Epithelial cell of proximal tubule (primary cell): Measurements from ENCODE around the gene IL20RA. TPM values are rescaled to one million over a fixed set of nuclear protein-coding genes. Genes with fewer than 3 reads are reported as not detected.

ENCODE experiments used
- DNase-seq: peaks from one replicate; pipeline ENCODE4 v3.0.0-alpha.2; 2011; ENCODE audit warnings: low read depth
- H3K4me3 ChIP-seq: 2 replicates; pipeline ENCODE4 v1.5.1; 2011; ENCODE audit warnings: low read depth, mild to moderate bottlenecking, low read length
- total RNA-seq: library from RNA; depleted of rRNA; stranded (reverse); fragments of >200 nt; gene quantifications from 2 replicates; pipeline ENCODE4 v1.2.3, GENCODE V29; 2015
- TF ChIP-seq, protein P1 (sequence below): conservative IDR thresholded peaks from 2 replicates; pipeline ENCODE4 v1.5.1; 2012; ENCODE audit warnings: low read depth, mild to moderate bottlenecking, low read length

IL20RA gene, protein sequence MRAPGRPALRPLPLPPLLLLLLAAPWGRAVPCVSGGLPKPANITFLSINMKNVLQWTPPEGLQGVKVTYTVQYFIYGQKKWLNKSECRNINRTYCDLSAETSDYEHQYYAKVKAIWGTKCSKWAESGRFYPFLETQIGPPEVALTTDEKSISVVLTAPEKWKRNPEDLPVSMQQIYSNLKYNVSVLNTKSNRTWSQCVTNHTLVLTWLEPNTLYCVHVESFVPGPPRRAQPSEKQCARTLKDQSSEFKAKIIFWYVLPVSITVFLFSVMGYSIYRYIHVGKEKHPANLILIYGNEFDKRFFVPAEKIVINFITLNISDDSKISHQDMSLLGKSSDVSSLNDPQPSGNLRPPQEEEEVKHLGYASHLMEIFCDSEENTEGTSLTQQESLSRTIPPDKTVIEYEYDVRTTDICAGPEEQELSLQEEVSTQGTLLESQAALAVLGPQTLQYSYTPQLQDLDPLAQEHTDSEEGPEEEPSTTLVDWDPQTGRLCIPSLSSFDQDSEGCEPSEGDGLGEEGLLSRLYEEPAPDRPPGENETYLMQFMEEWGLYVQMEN
- total RNA-seq: 0.22 TPM in 1 of 2 replicates, not detected in the other

DNA sequence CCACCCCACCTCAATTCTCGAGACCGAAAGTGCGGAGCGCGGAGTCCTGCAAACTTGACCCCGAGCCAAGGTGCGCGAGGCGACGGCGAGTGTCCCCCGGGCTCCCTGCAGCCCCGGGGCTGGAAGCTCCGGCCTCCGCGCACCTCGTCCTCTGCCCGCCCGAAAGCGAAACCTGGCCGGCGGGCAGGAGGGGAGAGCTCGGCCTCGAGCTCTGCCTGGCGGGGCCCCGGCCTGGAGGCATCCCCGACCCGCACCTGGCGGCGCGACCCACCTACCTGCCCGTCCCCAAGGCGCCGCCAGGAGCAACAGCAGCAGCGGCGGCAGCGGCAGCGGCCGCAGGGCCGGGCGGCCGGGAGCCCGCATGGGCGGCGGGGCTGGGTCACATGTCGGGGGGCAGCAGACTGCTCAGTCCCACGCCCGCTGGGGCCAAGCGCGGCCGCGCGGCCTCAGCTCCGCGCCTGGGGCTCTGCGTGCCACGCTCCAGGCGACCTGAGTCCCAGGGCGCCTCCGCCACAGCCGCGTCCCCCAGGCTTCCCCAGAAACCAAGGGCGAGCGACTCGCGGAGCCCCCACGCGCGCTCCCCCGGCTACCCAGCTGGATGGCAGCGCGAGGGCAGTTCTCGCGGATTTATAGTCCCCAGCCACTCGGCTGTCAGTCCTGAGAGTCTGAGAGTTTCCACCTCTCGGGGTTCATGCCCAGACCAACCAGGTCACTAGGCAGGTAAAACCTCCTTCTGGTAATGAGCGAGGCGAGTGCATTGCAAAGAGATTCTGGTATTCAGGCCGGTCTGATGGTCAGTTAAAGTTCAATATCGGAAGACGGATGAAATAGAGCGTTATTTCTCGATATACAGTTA is at the start of gene IL20RA:
TSS of gene IL20RA (minus strand) at position 600 of the 856 bp plus-strand sequence. CDS start at position 363, 237 bp downstream.
- TF ChIP-seq, protein P1, sequence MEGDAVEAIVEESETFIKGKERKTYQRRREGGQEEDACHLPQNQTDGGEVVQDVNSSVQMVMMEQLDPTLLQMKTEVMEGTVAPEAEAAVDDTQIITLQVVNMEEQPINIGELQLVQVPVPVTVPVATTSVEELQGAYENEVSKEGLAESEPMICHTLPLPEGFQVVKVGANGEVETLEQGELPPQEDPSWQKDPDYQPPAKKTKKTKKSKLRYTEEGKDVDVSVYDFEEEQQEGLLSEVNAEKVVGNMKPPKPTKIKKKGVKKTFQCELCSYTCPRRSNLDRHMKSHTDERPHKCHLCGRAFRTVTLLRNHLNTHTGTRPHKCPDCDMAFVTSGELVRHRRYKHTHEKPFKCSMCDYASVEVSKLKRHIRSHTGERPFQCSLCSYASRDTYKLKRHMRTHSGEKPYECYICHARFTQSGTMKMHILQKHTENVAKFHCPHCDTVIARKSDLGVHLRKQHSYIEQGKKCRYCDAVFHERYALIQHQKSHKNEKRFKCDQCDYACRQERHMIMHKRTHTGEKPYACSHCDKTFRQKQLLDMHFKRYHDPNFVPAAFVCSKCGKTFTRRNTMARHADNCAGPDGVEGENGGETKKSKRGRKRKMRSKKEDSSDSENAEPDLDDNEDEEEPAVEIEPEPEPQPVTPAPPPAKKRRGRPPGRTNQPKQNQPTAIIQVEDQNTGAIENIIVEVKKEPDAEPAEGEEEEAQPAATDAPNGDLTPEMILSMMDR: no peak
- DNase-seq: no peak
- H3K4me3 ChIP-seq: peak within 1 kb of the TSS; percentile 73

- no peak for DNase-seq
- no peak overlapping the region for H3K4me3 ChIP-seq
- TF ChIP-seq, protein P1: no peak
Observed at GRCh38 chr6:137093183-137094069, 48.7 kb upstream of the IL20RA start.

DNA sequence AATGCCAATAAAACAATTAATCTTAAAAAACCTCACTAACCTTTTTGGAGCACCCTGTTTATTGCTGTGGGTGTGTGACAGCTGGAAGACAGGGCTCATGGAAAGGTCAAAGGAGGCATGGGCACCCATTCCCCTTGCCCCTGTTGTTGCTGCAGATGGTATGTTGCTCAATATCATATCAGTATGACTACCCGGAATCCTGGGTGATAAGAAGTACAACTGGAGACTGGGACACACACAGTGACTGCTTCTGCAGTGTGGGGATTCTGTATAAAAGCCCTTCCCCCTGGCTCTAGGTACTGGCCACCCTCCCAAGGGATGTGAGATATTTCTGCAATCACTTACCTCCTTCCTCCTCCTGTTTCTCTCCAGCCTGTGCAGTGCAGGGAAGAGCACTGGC is 47.3 kb upstream of the IL20RA start:
- H3K4me3 ChIP-seq: no peak overlapping the region
- no peak for DNase-seq
- TF ChIP-seq, protein P1: no peak

DNA sequence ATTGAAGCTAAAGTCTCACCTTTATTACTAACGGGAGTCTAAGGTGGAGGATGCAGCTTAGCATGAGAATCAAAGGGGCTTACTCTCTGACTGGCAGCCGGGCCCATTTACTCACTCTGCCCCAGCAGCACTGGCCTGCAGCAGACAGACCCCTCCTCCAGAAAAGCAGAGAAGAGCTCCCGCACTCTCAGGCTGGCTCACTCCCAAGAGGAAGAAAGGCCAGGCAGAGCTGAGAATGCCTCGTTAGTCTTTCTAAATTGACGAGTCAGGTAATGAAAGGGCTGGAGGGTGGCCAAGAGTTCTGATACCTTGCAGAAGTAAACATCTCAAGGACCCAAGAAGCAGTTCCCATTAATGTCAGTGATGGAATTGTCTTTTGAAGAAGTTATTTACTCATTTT is 44.5 kb upstream of the IL20RA start:
- TF ChIP-seq, protein P1: no peak
- no peak for DNase-seq
- no peak overlapping the region for H3K4me3 ChIP-seq

DNA sequence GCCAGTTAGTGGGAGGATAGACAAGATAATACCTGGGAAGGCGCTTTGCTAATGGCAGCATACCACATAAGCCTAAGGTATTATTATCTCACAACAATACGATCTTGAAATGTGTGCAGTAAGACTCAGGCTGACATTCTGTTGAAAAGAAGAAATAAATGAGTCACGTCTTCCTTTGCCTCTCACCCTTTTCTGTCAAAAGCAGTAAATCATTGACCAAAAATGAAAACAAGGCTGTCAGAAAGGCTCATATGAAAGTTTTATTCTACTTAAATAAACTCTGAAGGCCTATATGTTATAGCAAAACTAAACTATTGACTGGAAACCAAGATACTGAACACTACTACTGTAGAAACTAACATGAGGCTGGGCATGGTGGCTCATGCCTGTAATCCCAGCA is 43.1 kb upstream of the IL20RA start:
- no peak for DNase-seq
- TF ChIP-seq, protein P1: no peak
- H3K4me3 ChIP-seq: no peak overlapping the region

DNA sequence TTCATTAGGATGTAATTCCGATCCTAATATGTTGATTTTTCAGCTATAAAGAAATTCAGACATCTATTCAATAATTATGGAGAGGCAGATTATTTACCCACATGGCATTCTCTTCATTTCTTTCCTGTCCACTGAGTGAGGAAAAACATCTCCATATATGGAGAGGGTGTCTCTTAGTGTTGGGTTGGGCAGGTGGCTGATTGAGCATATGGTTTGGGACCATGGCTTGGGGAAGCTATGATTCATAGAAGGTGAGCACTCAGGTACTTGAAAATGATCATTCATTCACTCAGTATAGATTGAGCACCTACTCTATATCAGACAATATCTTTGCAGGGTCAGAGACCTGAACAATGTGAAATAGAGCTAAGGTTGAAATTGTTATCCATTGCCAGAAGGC is 41.3 kb upstream of the IL20RA start:
- no peak overlapping the region for H3K4me3 ChIP-seq
- TF ChIP-seq, protein P1: no peak
- DNase-seq: no peak
